GM12878 (cell line): ENCODE data around the gene RCN2. TPM values are rescaled to one million over a fixed set of nuclear protein-coding genes. Genes with fewer than 3 reads are reported as not detected.

ENCODE experiments used
- ATAC-seq: fragments of 200-7000 bp; cut with Tn5 transposase; 3 replicates; pipeline ENCODE4 v1.9.1; 2020; ENCODE audit warnings: mild to moderate bottlenecking, moderate library complexity
- BruUV-seq: library from RNA; stranded (reverse); fragments of 400-500 nt; replicated peaks from 2 replicates; lab custom pipeline; 2021; lab: Mats Ljungman, UMichigan
- CTCF ChIA-PET: fragments of 300-600 bp; sonication (Branson Sonifier 250); formaldehyde crosslinking; extraction: SDS; loops from one replicate; lab custom pipeline; 2021; ENCODE audit warnings: inconsistent platforms; lab: Yijun Ruan, JAX
- POLR2A ChIA-PET: fragments of 350-600 bp; formaldehyde crosslinking; extraction: SDS; loops from one replicate; lab custom pipeline; 2021; ENCODE audit warnings: inconsistent platforms; lab: Charles Lee
- RAD21 ChIA-PET: fragments of 300-600 bp; sonication (Branson Sonifier 250); formaldehyde crosslinking; loops from one replicate; lab custom pipeline; 2023; ENCODE audit warnings: antibody characterized with exemption; ENCODE audit not compliant: unreplicated experiment; lab: Charles Lee
- SMC1A ChIA-PET: fragments of 300-600 bp; sonication (Branson Sonifier 250); formaldehyde crosslinking; loops from one replicate; lab custom pipeline; 2023; ENCODE audit not compliant: unreplicated experiment, uncharacterized antibody; lab: Charles Lee
- DNase-seq: peaks from one replicate; pipeline ENCODE4 v3.0.0-alpha.2; 2011; ENCODE audit warnings: low read depth, low spot score
- FAIRE-seq: peaks from 3 replicates; lab custom pipeline; 2011; peaks lifted over from hg19 to GRCh38; lab: Jason Lieb, UNC
- H2AFZ ChIP-seq: 2 replicates; pipeline ENCODE4 v1.6.0; 2011; ENCODE audit warnings: low read depth, low read length, control low read depth; ENCODE audit not compliant: control insufficient read depth
- H3K27ac ChIP-seq: 2 replicates; pipeline ENCODE4 v1.5.1; 2011; ENCODE audit warnings: control low read depth; ENCODE audit not compliant: control insufficient read depth, insufficient read depth
- H3K27me3 ChIP-seq, 2 experiments: replicated peaks in 1 of 2; 2 replicates each; pipeline versions ENCODE4 v1.6.0 to v1.6.1; 2011; ENCODE audit warnings: low read length in 1 of 2; ENCODE audit not compliant: control insufficient read depth in 2 of 2, insufficient read depth in 2 of 2
- H3K36me3 ChIP-seq, 2 experiments: 2 replicates each; pipeline ENCODE4 v1.5.1; 2011; ENCODE audit warnings: low read length in 1 of 2; ENCODE audit not compliant: control insufficient read depth in 2 of 2, insufficient read depth in 2 of 2
- H3K4me1 ChIP-seq: 2 replicates; pipeline ENCODE4 v1.6.1; 2011; ENCODE audit warnings: mild to moderate bottlenecking, low read length, moderate library complexity, mixed read lengths; ENCODE audit not compliant: control insufficient read depth, insufficient read depth
- H3K4me2 ChIP-seq: 2 replicates; pipeline ENCODE4 v1.6.0; 2011; ENCODE audit warnings: control low read depth; ENCODE audit not compliant: control insufficient read depth, insufficient read depth
- H3K4me3 ChIP-seq: fragments of 200-600 bp; sonication (generic); 2 replicates; pipeline ENCODE4 v1.5.1; 2016
- H3K79me2 ChIP-seq: 2 replicates; pipeline ENCODE4 v1.6.0; 2011; ENCODE audit warnings: low read length; ENCODE audit not compliant: control insufficient read depth, insufficient read depth
- H3K9ac ChIP-seq: 2 replicates; pipeline ENCODE4 v1.8.0; 2011; ENCODE audit warnings: low read length, control low read depth, mixed read lengths; ENCODE audit not compliant: control insufficient read depth, insufficient read depth
- H3K9me3 ChIP-seq: replicated peaks from 3 replicates; pipeline ENCODE4 v1.5.1; 2011; ENCODE audit warnings: mild to moderate bottlenecking, low read length; ENCODE audit not compliant: control insufficient read depth, insufficient read depth
- H4K20me1 ChIP-seq: 2 replicates; pipeline ENCODE4 v1.6.0; 2011; ENCODE audit not compliant: control insufficient read depth, insufficient read depth
- CBFB ChIP-seq: IDR thresholded peaks from 2 replicates; pipeline ENCODE4 v1.6.1; 2016; ENCODE audit warnings: antibody characterized with exemption, low read depth
- CHD1 ChIP-seq: IDR thresholded peaks from 2 replicates; pipeline ENCODE4 v1.6.1; 2012; ENCODE audit warnings: low read depth, low read length, improper control_type of control experiment
- EED ChIP-seq: sonication (generic); IDR thresholded peaks from 2 replicates; pipeline ENCODE4 v1.6.1; 2016; ENCODE audit warnings: antibody characterized with exemption, low read depth
- HCFC1 ChIP-seq: fragments of 150-350 bp; IDR thresholded peaks from 2 replicates; pipeline ENCODE4 v1.6.1; 2014; ENCODE audit warnings: low read length
- HDAC6 ChIP-seq: fragments of 200-600 bp; sonication (generic); IDR thresholded peaks from one replicate; pipeline ENCODE4 v1.8.0; 2017; ENCODE audit warnings: antibody characterized with exemption; ENCODE audit not compliant: unreplicated experiment
- MLLT1 ChIP-seq: fragments of 450-650 bp; IDR thresholded peaks from 2 replicates; pipeline ENCODE4 v1.6.1; 2016; ENCODE audit warnings: mild to moderate bottlenecking
- TBL1XR1 ChIP-seq: IDR thresholded peaks from 2 replicates; pipeline ENCODE4 v1.6.1; 2012; ENCODE audit warnings: low read depth, low read length, improper control_type of control experiment
- WGBS: methylation state at CpG from one replicate; pipeline ENCODE4 v1.1.6; 2016; ENCODE audit warnings: low lambda C conversion rate; ENCODE audit not compliant: insufficient replicate concordance, insufficient coverage; ENCODE audit errors: missing lambda C conversion rate; 5-methylcytosine and 5-hydroxymethylcytosine counted together
- in situ Hi-C: fragments of 300-500 bp; cut with MboI; formaldehyde crosslinking; loops from 9 replicates; pipeline ENCODE4 v1.14.3; 2018; ENCODE audit warnings: mixed read lengths
- intact Hi-C: fragments of 100-400 bp; cut with micrococcal nuclease; formaldehyde crosslinking; loops from one replicate; pipeline ENCODE4 v1.14.2; 2022; ENCODE audit not compliant: unreplicated experiment
- polyA plus RNA-seq, 11 experiments: library from polyadenylated mRNA; depleted of rRNA in 4 of 11; unstranded in 6 of 11; stranded (reverse) in 5 of 11; fragments of >200 nt; fragmentation: Nextera tagmentation in 4 of 11; fragmentation: Illumina TruSeq in 1 of 11; extraction: Ambion mirVana in 4 of 11; extraction: Trizol in 1 of 11; gene quantifications; 1 replicate in 1 of 11; 2 replicates in 10 of 11; pipeline versions ENCODE4 v1.2.1 to v1.2.3, GENCODE V29; 2011 to 2016; ENCODE audit warnings: inconsistent platforms in 2 of 11, missing spikeins in 2 of 11, low read depth in 1 of 11
- total RNA-seq, 4 experiments: library from RNA; depleted of rRNA in 3 of 4; stranded (reverse); fragments of >200 nt in 3 of 4; fragmentation: Illumina TruSeq in 1 of 4; extraction: Trizol in 1 of 4; gene quantifications; 2 replicates each; pipeline versions ENCODE4 v1.2.1 to v1.2.3, GENCODE V29; 2013 to 2021
- TF ChIP-seq, protein P1 (sequence below): fragments of 450-650 bp; IDR thresholded peaks from 2 replicates; pipeline ENCODE4 v1.6.1; 2017; ENCODE audit warnings: low read depth, mild to moderate bottlenecking, moderate library complexity
- TF ChIP-seq, protein P2 (sequence below): IDR thresholded peaks from 2 replicates; pipeline ENCODE4 v1.6.1; 2011; ENCODE audit warnings: borderline replicate concordance, low read depth, mild to moderate bottlenecking, moderate library complexity, mixed read lengths, low read length; ENCODE audit not compliant: insufficient read depth; ENCODE audit errors: extremely low read length

RCN2 gene
- total and polyA plus RNA-seq, 10 of the 15 experiments (the other 5 are each of a cell fraction or from before 2014, with no cell fraction given) = 4.9 to 41.0 (median 12.9) TPM

- no TSS peak for BruUV-seq
- H2AFZ ChIP-seq = no peak overlapping the region
- no peaks in the 10 kb centered on the region; a peak in 1 of 4 replicates for H3K27me3 ChIP-seq
- TF ChIP-seq MLLT1 = no peak
- TF ChIP-seq EED = no peak
- TF ChIP-seq HCFC1 = no peak
- no peak for TF ChIP-seq CHD1
- TF ChIP-seq, protein P1, sequence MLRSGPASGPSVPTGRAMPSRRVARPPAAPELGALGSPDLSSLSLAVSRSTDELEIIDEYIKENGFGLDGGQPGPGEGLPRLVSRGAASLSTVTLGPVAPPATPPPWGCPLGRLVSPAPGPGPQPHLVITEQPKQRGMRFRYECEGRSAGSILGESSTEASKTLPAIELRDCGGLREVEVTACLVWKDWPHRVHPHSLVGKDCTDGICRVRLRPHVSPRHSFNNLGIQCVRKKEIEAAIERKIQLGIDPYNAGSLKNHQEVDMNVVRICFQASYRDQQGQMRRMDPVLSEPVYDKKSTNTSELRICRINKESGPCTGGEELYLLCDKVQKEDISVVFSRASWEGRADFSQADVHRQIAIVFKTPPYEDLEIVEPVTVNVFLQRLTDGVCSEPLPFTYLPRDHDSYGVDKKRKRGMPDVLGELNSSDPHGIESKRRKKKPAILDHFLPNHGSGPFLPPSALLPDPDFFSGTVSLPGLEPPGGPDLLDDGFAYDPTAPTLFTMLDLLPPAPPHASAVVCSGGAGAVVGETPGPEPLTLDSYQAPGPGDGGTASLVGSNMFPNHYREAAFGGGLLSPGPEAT = no peak
- no peak for TF ChIP-seq HDAC6
- no peak for TF ChIP-seq TBL1XR1
- TF ChIP-seq, protein P2, sequence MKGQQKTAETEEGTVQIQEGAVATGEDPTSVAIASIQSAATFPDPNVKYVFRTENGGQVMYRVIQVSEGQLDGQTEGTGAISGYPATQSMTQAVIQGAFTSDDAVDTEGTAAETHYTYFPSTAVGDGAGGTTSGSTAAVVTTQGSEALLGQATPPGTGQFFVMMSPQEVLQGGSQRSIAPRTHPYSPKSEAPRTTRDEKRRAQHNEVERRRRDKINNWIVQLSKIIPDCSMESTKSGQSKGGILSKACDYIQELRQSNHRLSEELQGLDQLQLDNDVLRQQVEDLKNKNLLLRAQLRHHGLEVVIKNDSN = no peak
- TF ChIP-seq CBFB = no peak
- CTCF ChIA-PET = interaction anchor here (0.8 to 16.6 kb wide), 13 partner anchors 12 to 567 kb away, joined by 3 to 483 read pairs (median 7); no protein-coding TSS in a partner anchor
- no peak for FAIRE-seq
- no peak for DNase-seq
- no peak overlapping the region for H3K4me2 ChIP-seq
- 95% methylated on average over 1 of the region's 1 CpG for WGBS
- H3K4me1 ChIP-seq = no peaks in the 10 kb centered on the region
- no peaks in the 10 kb centered on the region for H3K36me3 ChIP-seq
- SMC1A ChIA-PET = interaction anchor here (0.6 to 14.1 kb wide), 14 partner anchors 12 to 1530 kb away, joined by 3 to 375 read pairs (median 10); partner anchors contain the start of gene PSTPIP1
- no peak for ATAC-seq
- H4K20me1 ChIP-seq = no peaks in the 10 kb centered on the region
- RAD21 ChIA-PET = interaction anchor here (0.7 to 15.6 kb wide), 15 partner anchors 12 to 567 kb away, joined by 3 to 259 read pairs (median 5); partner anchors contain the start of gene PSTPIP1
- no peaks in the 10 kb centered on the region; the same call in 2 of the 3 replicates for H3K9me3 ChIP-seq
- no peak overlapping the region for H3K27ac ChIP-seq
- no peak overlapping the region for H3K9ac ChIP-seq
- POLR2A ChIA-PET = interaction anchor here (0.6 to 2.4 kb wide), 4 partner anchors 11 to 380 kb away, joined by 3 to 10 read pairs (median 3); no protein-coding TSS in a partner anchor
- H3K79me2 ChIP-seq = no peaks in the 10 kb centered on the region
- no peak overlapping the region for H3K4me3 ChIP-seq
- intact Hi-C loops (no loop called here), in situ Hi-C loops (no loop called here)
These were observed 44.6 kb downstream of the RCN2 start for GRCh38 chr15:76976141-76976540.
